NCI-H1694 (cell line): ENCODE data around the gene CATSPER2.
"Not testable (repeated sequence)": the region's sequence is repeated elsewhere in the genome, so short reads cannot be mapped to it uniquely, and the experiment has no call there.

Source experiments
- DNase-seq: peaks from one replicate; lab custom pipeline; 2025; lab: John Stamatoyannopoulos, UW

Gene CATSPER2

GRCh38 chr15:43593328-43594190 is 55.1 kb downstream of the CATSPER2 start, which contains the start of gene CKMT1B:
CKMT1B (plus strand) TSS chr15:43594027; CDS start chr15:43594219, 192 bp downstream.
- DNase-seq, result not testable (repeated sequence)

GRCh38 chr15:43592841-43593240 is 55.8 kb downstream of the CATSPER2 start:
- DNase-seq, result not testable (repeated sequence)

GRCh38 chr15:43589778-43590466 is 58.7 kb downstream of the CATSPER2 start, which contains the start of gene PPIP5K1:
PPIP5K1 (minus strand) TSS chr15:43590208; CDS start chr15:43584504, 5,704 bp downstream.
- not testable (repeated sequence) for DNase-seq
